Panc1 (cell line): Measurements from ENCODE around the gene MAB21L2. TPM values are rescaled to one million over a fixed set of nuclear protein-coding genes. Genes with fewer than 3 reads are reported as not detected.

ENCODE experiments used
- ATAC-seq: fragments of 200-7000 bp; cut with Tn5 transposase; 2 replicates; pipeline ENCODE4 v1.9.1; 2020; ENCODE audit warnings: mild to moderate bottlenecking, moderate library complexity
- BruUV-seq: library from RNA; stranded (reverse); fragments of 400-500 nt; replicated peaks from 2 replicates; lab custom pipeline; 2021; lab: Mats Ljungman, UMichigan
- CTCF ChIA-PET: fragments of 300-600 bp; sonication (Branson Sonifier 250); formaldehyde crosslinking; loops from one replicate; lab custom pipeline; 2022; ENCODE audit warnings: antibody characterized with exemption; lab: Charles Lee
- POLR2A ChIA-PET: fragments of 300-600 bp; sonication (Branson Sonifier 250); formaldehyde crosslinking; loops from one replicate; lab custom pipeline; 2022; ENCODE audit warnings: antibody characterized with exemption; lab: Charles Lee
- DNase-seq: peaks from one replicate; pipeline ENCODE4 v3.0.0-alpha.2; 2010; ENCODE audit warnings: low read depth, low spot score
- H3K27ac ChIP-seq: 2 replicates; pipeline ENCODE4 v1.5.1; 2011; ENCODE audit warnings: mild to moderate bottlenecking, low read length, inconsistent platforms
- H3K27me3 ChIP-seq: fragments of 200-500 bp; sonication (Bioruptor generic); 2 replicates; pipeline ENCODE4 v1.6.0; 2014; ENCODE audit warnings: low read length, inconsistent platforms; ENCODE audit not compliant: control insufficient read depth, insufficient read depth
- H3K36me3 ChIP-seq: fragments of 200-500 bp; sonication (Bioruptor generic); 2 replicates; pipeline ENCODE4 v1.5.1; 2014; ENCODE audit warnings: inconsistent platforms, mild to moderate bottlenecking, low read length, moderate library complexity; ENCODE audit not compliant: control insufficient read depth, insufficient read depth
- H3K4me1 ChIP-seq: 2 replicates; pipeline ENCODE4 v1.5.1; 2011; ENCODE audit warnings: inconsistent platforms, mild to moderate bottlenecking, low read length, moderate library complexity; ENCODE audit not compliant: control insufficient read depth, insufficient read depth
- H3K4me3 ChIP-seq, 2 experiments: 2 replicates each; pipeline ENCODE4 v1.5.1; 2011 to 2012; ENCODE audit warnings: low read depth in 2 of 2, low read length in 2 of 2, mild to moderate bottlenecking in 2 of 2, inconsistent platforms in 1 of 2, moderate library complexity in 1 of 2
- H3K9me3 ChIP-seq: fragments of 200-500 bp; sonication (Bioruptor generic); 2 replicates; pipeline ENCODE4 v1.5.1; 2014; ENCODE audit warnings: low read depth, mild to moderate bottlenecking, inconsistent platforms, low read length, moderate library complexity; ENCODE audit not compliant: control insufficient read depth, insufficient read depth
- POLR2AphosphoS5 ChIP-seq: IDR thresholded peaks from 2 replicates; pipeline ENCODE4 v1.6.1; 2012; ENCODE audit warnings: mild to moderate bottlenecking, low read depth, low read length, moderate library complexity
- SIN3A ChIP-seq: IDR thresholded peaks from 2 replicates; pipeline ENCODE4 v1.6.1; 2012; ENCODE audit warnings: low read depth, mild to moderate bottlenecking, low read length, moderate library complexity, borderline replicate concordance; ENCODE audit not compliant: insufficient read depth
- TCF7L2 ChIP-seq: IDR thresholded peaks from 2 replicates; pipeline ENCODE4 v1.6.1; 2011; ENCODE audit warnings: mild to moderate bottlenecking, low read depth, low read length, inconsistent platforms
- in situ Hi-C: cut with HindIII; loops from 2 replicates; pipeline ENCODE4 v1.10.0; 2016; ENCODE audit warnings: low sequenced_read_pairs, low pct_unique_long_range_greater_than_20kb
- intact Hi-C: fragments of 100-400 bp; cut with micrococcal nuclease; formaldehyde crosslinking; loops from one replicate; pipeline ENCODE4 v1.10.0; 2022; ENCODE audit not compliant: unreplicated experiment
- total RNA-seq: library from RNA; stranded (reverse); gene quantifications from one replicate; pipeline ENCODE4 v1.2.1, GENCODE V29; 2021; ENCODE audit not compliant: unreplicated experiment
- TF ChIP-seq, protein P1 (sequence below): fragments of 450-650 bp; IDR thresholded peaks from 2 replicates; pipeline ENCODE4 v1.5.1; 2017; ENCODE audit warnings: mild to moderate bottlenecking
- TF ChIP-seq, protein P2 (sequence below), 2 experiments: IDR thresholded peaks; 2 replicates each; pipeline ENCODE4 v1.6.1; 2011 to 2012; ENCODE audit warnings: low read depth in 2 of 2, control low read depth in 1 of 2, low read length in 1 of 2, mild to moderate bottlenecking in 1 of 2, moderate library complexity in 1 of 2; ENCODE audit not compliant: insufficient read depth in 1 of 2

MAB21L2 gene
- total RNA-seq, 1 experiment from 2014 or later: not detected

DNA sequence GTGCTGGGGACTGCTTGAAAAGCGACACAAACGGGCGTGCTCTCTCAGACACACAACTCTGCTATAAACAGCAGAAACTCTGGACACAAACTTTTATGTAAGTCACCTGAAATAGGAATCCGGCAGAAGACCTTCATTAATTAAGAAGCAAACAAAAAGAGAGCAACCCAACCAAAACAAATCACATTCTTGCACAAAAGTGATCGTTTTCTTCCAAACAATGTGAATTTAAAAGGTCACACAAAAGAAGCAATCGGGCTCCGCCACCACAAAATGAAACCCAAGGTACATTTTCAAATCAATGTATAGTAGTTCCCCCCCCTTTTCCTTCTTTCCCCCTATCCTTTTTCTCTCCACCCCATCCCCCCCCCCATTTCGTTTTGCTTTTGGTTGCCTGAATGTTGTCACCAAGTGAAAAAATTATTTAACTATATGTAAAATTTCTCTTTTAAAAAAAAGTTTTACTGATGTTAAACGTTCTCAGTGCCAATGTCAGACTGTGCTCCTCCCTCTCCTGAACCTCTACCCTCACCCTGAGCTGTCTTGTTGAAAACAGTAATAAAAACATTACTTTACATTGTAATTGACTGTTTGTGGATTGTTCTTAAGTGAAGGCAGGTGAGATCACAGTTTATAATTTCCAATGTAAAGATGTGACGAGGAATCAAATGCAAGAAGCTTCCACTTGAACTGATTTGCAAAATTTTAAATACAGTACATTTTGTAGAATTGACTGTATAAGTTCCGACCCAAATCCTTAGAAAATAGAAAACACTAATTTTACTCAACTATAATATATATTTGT is 2.4 kb downstream of the MAB21L2 start:
- ChIA-PET CTCF (no interaction called here), POLR2A (no interaction called here)
- ATAC-seq (no peak), DNase-seq (no peak)
- Histone ChIP-seq H3K27ac (no peak overlapping the region), H3K4me3 (peak overlapping the region in 1 of 2 experiments; percentile 28; a peak in 1 of 4 replicates), H3K9me3 (no peaks in the 10 kb centered on the region), H3K36me3 (no peaks in the 10 kb centered on the region; the same call in 1 of the 2 replicates), H3K27me3 (no peaks in the 10 kb centered on the region), H3K4me1 (no peaks in the 10 kb centered on the region)
- TF ChIP-seq POLR2AphosphoS5 (no peak), SIN3A (no peak), TCF7L2 (no peak)
- TF ChIP-seq, protein P1, sequence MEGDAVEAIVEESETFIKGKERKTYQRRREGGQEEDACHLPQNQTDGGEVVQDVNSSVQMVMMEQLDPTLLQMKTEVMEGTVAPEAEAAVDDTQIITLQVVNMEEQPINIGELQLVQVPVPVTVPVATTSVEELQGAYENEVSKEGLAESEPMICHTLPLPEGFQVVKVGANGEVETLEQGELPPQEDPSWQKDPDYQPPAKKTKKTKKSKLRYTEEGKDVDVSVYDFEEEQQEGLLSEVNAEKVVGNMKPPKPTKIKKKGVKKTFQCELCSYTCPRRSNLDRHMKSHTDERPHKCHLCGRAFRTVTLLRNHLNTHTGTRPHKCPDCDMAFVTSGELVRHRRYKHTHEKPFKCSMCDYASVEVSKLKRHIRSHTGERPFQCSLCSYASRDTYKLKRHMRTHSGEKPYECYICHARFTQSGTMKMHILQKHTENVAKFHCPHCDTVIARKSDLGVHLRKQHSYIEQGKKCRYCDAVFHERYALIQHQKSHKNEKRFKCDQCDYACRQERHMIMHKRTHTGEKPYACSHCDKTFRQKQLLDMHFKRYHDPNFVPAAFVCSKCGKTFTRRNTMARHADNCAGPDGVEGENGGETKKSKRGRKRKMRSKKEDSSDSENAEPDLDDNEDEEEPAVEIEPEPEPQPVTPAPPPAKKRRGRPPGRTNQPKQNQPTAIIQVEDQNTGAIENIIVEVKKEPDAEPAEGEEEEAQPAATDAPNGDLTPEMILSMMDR: no peak
- TF ChIP-seq, protein P2, sequence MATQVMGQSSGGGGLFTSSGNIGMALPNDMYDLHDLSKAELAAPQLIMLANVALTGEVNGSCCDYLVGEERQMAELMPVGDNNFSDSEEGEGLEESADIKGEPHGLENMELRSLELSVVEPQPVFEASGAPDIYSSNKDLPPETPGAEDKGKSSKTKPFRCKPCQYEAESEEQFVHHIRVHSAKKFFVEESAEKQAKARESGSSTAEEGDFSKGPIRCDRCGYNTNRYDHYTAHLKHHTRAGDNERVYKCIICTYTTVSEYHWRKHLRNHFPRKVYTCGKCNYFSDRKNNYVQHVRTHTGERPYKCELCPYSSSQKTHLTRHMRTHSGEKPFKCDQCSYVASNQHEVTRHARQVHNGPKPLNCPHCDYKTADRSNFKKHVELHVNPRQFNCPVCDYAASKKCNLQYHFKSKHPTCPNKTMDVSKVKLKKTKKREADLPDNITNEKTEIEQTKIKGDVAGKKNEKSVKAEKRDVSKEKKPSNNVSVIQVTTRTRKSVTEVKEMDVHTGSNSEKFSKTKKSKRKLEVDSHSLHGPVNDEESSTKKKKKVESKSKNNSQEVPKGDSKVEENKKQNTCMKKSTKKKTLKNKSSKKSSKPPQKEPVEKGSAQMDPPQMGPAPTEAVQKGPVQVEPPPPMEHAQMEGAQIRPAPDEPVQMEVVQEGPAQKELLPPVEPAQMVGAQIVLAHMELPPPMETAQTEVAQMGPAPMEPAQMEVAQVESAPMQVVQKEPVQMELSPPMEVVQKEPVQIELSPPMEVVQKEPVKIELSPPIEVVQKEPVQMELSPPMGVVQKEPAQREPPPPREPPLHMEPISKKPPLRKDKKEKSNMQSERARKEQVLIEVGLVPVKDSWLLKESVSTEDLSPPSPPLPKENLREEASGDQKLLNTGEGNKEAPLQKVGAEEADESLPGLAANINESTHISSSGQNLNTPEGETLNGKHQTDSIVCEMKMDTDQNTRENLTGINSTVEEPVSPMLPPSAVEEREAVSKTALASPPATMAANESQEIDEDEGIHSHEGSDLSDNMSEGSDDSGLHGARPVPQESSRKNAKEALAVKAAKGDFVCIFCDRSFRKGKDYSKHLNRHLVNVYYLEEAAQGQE (IDR thresholded peaks at IDR 0.05; ENCODE audit: insufficient read depth in 1 of 2, low read depth in 2 of 2, low read length in 1 of 2): no peak
- in situ Hi-C loops (no loop called here), intact Hi-C loops (no loop called here)
- no TSS peak for BruUV-seq

DNA sequence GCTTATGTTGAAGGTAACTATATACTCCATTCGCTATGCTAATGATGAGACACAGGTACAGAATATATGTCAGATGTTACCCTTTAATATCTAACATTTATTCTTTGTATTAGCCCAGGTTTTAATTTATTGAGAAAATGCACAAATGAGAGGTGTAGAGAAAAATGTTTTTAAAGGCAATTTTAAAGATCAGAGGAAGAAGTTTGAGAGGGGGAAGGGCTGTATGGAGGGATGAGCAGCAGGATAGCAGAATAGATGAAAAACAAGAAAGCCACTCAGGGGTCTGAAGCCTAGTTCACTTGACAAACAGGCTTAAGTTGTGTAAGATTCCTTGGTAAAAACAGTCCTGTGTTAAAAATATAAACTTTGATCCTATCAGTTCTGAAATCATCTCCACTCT is 3.7 kb downstream of the MAB21L2 start:
- Histone ChIP-seq H3K27ac (no peak overlapping the region), H3K36me3 (no peaks in the 10 kb centered on the region; the same call in 1 of the 2 replicates), H3K4me1 (no peaks in the 10 kb centered on the region), H3K27me3 (no peaks in the 10 kb centered on the region), H3K4me3 (no peak overlapping the region), H3K9me3 (no peaks in the 10 kb centered on the region)
- in situ Hi-C loops (no loop called here), intact Hi-C loops (no loop called here)
- TF ChIP-seq TCF7L2 (no peak), POLR2AphosphoS5 (no peak), SIN3A (no peak)
- TF ChIP-seq, protein P1: no peak
- TF ChIP-seq, protein P2 (IDR thresholded peaks at IDR 0.05; ENCODE audit: insufficient read depth in 1 of 2, low read depth in 2 of 2, low read length in 1 of 2): no peak
- POLR2A ChIA-PET: no interaction called here
- CTCF ChIA-PET: no interaction called here
- no TSS peak for BruUV-seq
- DNase-seq (no peak), ATAC-seq (no peak)
